HG02840 (cell line): ENCODE data around the gene HOMER3.
"Not testable (repeated sequence)": the region's sequence is repeated elsewhere in the genome, so short reads cannot be mapped to it uniquely, and the experiment has no call there.

Experiments
- ATAC-seq: cut with Tn5 transposase; IDR thresholded peaks from one replicate; pipeline ENCODE4 v1.9.1; 2021; ENCODE audit warnings: mild to moderate bottlenecking, moderate library complexity, moderate number of reproducible peaks; ENCODE audit not compliant: unreplicated experiment, low FRiP score

The HOMER3 gene

DNA sequence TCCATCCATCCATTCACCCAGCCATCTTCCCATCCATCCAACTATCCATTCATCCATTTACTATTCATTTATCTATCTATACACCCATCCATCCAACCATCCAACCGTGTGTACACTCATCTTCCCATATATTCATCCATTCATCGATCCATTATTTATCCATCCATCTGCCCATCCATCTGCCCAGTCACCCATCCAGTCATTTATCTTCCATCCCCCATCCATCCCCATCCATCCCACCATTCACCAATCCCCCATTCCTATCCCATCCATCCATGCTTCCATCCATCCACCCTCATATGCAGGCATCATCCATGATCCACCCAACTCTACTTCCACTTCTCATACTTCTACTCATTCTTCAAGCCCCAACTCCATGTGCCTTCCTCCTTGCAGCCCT lies 14.0 kb upstream of the HOMER3 start:
- no peak for ATAC-seq

DNA sequence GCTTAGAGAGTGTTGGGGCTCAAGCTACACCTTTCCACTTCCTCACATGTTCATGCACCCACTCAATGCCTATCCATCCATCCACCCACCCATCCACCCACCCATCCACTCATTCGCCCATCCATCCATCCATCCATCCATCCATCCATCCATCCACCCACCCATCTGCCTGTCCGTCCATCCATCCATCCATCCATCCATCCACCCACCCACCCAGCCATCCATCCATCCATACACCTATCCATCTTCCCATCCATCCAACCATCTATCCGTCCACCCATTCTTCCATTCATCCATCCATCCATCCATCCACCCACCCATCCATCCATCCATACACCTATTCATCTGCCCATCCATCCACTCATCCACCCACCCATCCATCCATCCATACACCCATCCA lies 13.1 kb upstream of the HOMER3 start:
- ATAC-seq = no peak

DNA sequence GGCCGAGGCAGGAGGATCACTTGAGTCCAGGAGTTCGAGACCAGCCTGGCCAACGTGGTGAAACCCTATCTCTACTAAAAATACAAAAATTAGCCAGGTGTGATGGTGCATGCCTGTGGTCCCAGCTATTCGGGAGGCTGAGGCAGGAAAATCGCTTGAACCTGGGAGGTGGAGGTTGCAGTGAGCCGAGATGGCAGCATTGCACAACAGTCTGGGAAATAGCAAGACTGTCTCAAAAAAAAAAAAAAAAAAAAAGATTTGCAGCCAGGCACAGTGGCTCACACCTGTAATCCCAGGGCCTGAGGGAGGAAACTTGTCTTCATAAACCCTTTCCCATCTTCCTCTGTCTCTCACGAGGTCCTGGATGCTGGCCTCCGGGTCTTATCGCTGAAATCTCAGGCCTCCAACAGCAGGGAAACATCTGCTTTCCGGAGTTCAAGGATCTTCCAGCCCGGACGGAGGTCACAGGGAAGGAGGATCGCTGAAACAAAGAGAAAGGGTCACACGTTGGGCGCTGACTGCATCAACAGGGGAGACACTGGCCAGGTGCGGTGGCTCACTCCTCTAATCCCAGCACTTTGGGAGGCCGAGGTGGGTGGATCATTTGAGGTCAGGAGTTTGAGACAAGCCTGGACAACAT lies 11.5 kb upstream of the HOMER3 start:
- ATAC-seq = not testable (repeated sequence)

DNA sequence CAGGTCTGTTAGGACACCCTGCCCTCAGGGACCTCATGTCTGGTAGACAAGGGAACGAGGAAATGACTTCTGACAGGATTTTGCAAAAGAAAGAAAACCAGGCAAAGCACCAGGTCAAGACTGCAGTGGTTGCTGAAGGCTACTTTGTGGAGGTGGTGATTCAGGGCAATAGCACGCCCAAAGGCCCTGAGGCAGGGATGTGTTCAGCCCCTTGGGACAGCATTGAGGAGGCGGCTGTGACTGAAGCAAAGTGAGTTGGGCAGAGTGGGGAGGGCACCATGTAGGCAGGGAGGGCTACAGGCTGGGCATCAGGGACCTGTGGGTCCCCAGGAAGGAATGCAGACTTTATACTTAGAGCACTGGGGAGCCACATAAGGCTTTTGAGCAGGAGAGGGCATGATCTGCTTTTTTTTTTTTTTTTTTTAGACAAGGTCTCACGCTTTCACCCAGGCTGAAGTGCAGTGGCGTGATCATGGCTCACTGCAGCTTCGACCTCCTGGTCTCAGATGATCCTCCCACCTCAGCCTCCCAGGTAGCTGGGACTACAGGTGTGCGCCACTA lies 10.8 kb upstream of the HOMER3 start:
- no peak for ATAC-seq

DNA sequence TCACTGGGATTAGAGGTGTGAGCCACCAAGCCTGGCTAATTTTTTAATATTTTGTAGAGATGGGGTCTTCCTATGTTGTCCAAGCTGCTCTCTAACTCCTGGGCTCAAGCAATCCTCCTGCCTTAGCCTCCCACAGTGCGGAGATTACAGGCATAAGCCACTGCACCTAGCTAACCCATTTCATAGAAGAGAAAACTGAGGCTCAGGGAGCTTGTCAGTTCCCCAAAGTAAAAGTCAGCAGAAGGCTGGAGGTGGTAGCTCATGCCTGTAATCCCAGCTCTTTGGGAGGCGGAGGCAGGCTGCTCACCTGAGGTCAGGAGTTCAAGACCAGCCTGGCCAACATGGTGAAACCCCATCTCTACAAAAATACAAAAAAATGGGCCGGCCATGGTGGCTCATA lies 8.8 kb upstream of the HOMER3 start:
- no peak for ATAC-seq

DNA sequence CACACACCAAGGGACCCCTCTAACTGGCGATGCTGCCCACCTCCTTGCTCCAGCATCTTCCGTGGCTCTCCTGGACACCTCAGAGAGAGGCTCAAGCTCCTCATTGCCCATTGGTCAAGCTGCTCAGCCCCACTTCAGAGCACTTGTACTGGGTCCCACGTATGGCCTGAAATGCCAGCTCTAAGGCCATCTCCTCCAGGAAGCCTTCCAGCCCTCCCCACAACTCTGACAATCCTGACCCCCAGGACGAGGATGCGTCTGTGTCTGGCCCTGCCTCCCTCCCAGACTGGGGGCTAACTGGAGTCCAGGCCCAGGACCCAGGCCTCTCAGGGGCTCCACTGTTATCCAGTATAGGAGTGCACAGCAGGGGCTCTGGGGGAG lies 7.9 kb upstream of the HOMER3 start:
- ATAC-seq = no peak

DNA sequence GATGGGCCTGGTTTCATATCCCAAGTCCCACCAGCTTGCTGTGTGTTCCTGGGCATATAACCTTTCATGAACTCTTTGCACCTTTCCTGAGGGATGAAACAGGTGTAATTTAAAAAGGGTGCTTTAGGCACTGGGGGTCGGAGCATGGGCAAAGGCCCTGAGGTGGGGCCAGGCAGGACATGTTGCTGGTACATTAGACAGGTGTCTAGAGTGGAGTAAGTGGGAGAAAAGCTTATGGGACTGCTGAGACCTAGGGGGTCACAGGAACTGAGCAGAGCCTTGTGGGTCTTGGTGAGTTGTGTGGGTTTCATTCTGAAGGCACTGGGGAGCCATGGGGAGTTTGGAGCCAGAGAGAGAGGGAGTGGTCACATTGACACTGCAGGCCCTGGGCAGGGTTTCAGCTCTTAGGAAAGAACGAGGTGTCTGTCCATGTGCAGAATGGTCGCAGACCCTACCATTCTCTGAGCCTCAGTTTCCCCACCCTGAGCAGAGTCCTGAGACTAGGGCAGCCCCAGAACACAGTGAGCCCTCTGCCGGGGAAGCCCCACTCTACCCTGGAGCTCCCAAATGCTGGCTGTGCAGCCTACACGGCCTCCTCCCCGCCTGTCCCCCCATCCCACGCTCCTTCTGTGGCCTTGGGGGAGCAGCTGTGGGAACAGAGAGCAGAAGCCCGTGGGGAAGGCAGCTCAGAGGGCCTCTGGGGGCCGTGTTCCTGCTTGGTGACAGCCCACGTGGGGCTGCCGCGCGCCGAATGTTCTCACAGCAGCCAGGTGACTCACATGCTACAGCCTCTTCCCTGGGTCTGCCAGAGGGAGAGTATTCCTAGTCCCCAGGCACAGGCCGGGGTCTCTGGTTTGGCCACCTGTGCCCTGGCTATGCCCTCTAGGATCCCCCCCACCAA lies 7.3 kb upstream of the HOMER3 start:
- ATAC-seq = no peak

DNA sequence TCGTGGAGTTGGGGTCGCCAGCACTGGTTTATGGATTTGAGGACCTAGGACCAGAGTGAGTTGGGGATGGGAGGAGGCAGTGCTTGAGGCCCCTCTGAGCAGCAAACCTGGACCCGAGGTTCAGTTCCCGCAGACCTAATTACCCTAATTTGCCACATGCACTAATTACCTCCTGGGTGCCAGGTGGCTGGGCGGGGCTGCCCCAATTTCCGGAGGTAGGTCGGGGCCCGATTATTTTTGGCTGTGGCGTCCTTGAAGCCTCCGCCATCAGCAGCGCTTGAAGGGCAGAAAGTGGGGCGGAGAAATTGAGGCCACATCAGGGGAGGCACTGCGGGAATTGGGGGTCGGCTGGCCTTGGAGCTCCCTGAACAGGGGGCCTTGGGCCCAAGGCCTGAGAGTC lies 5.9 kb upstream of the HOMER3 start:
- ATAC-seq = no peak

DNA sequence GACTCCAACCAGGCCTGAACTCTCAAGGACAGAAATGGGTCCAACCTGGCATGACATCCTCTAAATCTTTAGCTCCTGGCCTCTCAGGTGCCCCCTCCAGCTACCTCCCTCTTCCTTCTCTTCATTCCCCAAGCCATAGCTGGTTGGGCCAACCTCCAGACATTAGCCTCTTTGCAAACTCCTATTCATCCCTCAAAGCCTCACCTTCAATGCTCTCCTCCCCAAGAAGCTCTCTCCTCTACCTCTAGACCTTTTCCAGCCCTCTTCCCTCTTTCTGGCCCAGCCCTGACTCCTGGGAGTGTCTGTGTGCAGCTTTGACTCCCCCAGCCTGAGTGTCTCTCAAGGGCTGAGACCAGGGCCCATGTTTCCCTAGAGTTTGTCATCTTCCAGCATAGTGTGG lies 5.3 kb upstream of the HOMER3 start:
- ATAC-seq = no peak

DNA sequence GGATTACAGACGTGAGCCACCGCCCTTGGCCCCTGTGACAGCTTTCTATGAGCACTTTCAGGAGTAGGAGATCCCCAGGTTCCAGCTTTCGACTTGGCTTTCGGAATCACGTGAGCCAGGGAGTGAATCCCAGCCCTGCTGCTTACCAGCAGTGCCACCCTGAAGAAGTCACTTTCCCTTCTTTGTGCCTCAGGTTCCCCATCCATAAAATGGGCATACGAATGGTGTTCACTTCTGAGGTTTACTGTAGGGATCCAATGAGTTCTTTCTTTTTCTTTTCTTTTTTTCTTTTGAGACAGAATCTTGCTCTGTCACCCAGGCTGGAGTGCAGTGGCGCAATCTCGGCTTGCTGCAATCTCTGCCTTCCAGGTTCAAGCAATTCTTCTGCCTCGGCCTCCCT lies 4.3 kb upstream of the HOMER3 start:
- ATAC-seq = no peak

DNA sequence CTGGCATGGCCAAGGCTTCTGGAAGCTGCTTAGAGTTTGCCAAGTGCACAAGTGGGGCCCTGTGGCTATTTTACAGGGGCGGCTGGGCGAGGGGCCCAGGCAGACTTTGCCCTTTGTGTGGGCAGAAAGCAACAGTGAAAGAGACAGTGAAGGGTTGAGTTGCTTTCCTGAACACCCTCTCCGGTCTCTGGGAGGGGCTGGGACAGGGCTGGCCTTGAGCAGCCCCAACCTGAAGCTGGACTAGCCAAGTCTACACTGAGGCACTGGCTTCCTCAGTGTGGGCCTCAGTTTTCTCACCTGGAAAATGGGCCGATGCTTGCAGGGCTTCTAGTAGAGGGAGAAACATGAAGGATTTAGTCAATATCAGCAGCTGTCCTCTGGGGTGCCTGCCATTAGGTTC lies 2.4 kb upstream of the HOMER3 start:
- no peak for ATAC-seq

DNA sequence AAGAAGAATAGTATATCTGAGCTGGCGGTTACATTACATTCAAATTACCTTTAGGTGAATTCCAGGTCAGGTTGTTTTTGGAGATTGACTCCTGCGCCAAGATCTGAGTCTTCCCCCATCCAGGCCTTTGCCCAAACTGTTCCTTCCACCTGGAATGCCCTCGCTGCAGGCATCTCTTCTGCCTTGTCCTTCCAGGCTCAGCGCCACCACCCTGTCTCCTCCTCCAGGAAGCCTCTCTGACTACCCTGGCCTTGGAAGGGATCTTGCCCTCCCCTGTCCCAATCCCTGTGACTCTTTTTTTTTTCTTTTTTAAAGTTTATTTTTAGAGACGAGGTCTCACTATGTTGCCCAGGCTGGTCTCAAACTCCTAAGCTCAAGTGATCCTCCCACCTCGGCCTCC lies 1.7 kb upstream of the HOMER3 start:
- ATAC-seq = no peak

DNA sequence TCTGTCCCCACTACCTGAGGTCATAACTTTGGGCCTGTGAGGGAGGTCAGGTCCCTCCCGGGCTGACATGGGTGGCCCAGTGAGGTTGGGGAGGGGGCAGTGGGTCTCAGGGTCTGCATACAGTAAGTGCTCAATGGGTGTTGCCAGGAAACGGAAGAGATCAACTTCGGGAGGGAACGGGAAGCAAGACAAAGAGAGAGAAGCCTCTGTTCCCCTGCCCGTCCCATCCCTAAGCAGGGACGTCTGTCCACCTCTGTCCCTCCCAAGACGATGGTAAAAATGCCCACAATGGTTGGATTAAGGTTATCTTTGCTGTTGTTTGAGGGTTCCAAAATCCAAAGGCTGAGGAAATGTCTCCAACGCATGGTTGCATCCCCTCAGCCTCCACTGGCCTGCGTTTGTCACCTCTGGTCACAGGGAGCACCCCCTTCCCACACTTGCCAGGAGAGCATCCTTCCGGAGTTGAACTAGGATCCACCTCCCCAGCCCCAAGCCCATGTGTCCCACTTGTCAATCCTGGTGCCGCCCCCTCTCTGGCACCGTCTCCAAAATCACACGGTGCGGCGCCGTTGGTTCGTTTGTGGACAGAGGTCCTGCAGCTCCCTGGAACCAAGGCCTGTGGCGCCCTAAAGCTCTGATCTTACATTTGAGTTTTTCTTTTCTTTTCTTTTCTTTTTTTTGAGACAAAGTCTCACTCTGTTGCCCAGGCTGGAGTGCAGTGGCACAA lies 774 bp upstream of the HOMER3 start:
- no peak for ATAC-seq

DNA sequence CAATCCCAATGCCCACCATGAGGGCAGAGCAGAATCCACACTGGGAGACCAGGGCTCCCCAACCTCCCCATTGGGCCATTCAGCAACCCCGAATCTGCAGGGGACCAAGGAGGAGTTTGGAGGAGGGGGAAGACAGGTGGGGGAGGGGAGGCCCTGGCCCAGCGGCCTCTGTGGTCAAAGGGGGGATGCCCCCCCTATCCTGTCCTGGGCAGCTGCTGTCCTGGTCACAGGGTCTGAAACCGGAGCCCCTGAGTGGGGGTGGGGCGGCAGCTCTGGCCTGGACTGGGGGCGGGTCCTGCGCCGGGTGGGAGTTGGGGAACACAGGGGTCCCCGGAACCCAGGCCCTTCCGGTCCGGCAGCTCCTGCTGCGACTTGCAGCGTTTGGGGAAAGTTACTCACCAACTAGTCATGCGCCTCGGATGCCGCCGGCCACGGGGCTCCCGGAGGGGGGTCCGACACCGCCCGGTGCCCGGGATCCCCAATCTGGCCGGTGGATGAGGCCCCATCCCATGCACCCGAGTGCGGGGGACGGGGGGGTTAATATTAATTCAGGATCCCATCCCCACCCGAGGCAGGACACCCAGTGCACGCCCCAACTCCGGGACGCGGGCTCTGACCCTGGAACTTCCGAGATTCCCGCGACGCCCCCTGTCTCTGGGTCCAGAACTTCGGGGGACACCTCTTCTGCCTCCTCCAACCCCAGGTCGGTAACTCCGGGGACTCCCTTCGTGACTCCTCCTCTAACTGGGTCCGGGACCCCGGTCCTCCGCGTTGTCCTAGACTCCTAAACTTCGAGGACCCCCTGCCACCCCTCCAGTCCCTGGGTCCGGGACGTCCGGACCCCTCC lies 872 bp downstream of the HOMER3 start:
- no peak for ATAC-seq

DNA sequence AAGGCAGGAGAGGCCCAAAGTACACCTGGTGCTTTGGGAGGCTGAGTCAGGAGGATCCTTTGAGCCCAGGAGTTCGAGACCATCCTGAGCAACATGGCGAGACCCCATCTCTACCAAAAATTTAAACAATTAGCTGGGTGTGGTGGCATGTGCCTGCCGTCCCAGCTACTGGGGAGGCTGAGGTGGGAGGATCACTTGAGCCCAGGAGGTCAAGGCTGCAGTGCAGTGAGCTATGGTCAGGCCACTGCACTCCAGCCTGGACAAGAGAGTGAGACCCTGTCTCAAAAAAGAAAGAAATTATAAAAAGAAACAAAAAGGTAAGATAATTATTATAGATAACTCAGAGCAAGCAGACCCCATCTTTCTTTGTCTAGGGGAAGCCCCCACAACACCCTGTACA lies 1.9 kb downstream of the HOMER3 start:
- no peak for ATAC-seq

DNA sequence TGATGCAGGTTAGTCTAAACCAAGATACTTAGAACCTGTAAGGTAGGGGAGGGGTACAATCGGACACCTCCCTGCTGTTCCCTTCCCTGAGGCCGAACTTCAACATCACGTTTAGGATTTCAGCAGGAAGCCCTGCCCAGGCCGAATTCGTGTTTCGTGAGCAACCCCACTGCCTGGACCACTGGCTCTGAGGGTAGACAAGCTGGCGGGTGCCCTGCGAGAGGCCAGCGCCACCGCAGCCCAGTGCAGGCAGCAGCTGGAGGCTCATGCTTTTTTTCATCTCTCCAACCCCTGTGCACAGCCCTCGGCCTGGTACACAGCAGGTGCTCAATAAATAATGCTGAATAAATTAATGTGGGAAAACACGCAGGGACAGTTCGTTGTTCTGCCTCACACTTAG lies 7.7 kb downstream of the HOMER3 start:
- no peak for ATAC-seq

DNA sequence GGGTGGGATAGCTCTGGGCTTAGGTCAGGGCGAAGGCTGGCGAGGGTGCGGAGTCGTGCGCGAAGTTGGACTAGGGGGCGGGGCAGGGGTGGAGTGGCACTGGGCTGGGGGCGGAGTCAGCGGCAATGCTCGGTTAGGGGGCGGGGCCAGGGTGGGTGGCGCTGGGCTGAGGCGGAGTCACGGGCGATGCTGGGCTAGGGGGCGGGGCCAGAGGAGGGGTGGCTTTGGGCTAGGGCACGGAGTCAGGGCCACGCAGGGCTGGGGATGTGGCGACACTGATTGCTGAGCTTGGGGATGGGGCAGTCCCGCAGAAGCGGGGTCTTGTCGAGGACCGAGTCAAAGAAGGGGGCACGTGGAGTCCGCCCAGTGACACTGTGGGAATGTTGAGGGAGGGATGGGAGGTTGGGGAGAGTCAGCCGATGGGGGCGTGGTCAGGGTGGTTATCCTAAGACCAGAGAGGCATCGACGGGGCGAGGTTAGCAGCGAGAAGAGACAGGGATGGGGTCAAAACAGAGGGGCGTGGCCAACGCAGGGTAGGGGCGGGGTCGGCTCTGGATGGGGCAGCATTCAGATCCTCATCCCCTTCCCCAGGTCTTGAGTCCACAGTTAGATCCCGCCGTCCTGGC lies 8.7 kb downstream of the HOMER3 start:
- no peak for ATAC-seq

DNA sequence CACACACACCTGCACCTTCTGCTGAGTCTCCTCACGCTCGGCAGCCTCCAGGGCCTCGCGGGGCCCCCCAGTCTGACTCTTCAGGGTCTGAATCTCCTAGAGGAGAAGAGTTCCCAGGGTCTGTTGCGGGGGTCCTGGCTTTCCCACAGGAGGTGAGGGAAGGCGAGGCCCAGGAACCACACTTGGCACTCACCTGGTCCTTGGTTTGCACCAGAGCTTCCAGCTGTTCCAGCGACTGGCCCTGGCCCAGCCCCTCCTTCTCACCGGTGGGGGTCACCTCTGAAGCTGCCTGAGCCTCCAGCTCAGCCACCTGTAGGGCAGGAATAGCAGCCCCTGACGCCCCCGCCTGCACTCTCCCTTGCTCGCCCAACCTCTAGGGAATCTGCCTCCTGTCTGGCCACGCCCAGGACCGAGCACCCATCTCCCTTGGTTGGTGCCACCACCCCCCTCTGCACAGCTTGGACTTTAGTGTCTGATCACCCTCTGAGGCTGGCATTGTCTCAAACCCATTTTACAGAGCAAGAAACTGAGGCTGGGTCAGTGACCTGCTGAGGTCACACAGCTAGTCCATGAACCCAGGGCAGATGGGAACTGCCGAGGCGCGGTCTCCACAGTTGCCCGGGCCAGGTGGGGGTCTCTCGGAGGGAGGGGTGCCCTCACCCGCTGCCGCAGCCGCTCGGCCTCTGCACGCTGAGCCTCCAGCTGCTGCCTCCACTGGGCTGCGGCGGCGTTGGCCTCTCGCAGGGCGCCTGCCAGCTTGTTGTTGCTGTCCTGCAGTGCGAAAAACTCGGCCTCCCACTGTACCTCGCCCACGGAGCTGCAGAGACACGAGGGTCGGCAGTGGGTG lies 9.5 kb downstream of the HOMER3 start:
- ATAC-seq = no peak

DNA sequence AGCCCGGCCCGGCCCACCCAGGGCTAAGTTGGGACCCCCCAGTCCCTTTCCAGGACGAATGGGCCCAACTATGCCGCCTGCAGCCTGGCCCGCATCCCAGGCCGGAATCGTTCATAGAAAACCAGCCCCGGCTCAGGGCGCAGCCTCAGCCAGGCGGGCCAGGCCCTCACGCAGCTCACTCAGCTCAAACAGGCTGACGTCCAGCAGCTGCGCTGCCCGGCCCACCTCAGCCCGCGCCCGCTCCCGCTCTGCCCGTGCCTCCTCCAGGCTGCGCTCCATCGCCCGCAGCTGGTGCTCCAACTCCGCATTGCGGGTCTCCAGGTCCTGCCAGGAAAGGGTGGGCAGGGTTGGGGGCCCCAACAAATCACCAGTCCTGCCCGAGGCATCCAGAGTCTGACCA lies 11.7 kb downstream of the HOMER3 start:
- no peak for ATAC-seq
